Activated CD8-positive, alpha-beta memory T cell treated with anti-CD3 and anti-CD28 coated beads, Interleukin-2, amount 50 U/mL, for 1 hour (primary cell): Measurements from ENCODE around the gene DLG2.

Experiments
- DNase-seq: peaks from one replicate; pipeline ENCODE4 v3.0.0-alpha.2; 2020; ENCODE audit errors: extremely low read depth

Gene DLG2

GRCh38 chr11:83852775-83853442, 1774.2 kb downstream of the DLG2 start:
- no peak for DNase-seq

GRCh38 chr11:83852012-83852411, 1775.1 kb downstream of the DLG2 start:
- DNase-seq = no peak

- no peak for DNase-seq
Observed at GRCh38 chr11:83847467-83848034, 1779.6 kb downstream of the DLG2 start.

- no peak for DNase-seq
Observed at GRCh38 chr11:83845797-83846196, 1781.3 kb downstream of the DLG2 start.

- DNase-seq = no peak
Observed at GRCh38 chr11:83840326-83840725, 1786.8 kb downstream of the DLG2 start.

- DNase-seq = no peak
Observed at GRCh38 chr11:83836883-83837654, 1790.1 kb downstream of the DLG2 start.

- no peak for DNase-seq
Observed at GRCh38 chr11:83836065-83836464, 1791.1 kb downstream of the DLG2 start.

GRCh38 chr11:83835423-83835822, 1791.7 kb downstream of the DLG2 start:
- DNase-seq = no peak

GRCh38 chr11:83831929-83832328, 1795.2 kb downstream of the DLG2 start:
- no peak for DNase-seq

- no peak for DNase-seq
Observed at GRCh38 chr11:83827940-83828554, 1799.1 kb downstream of the DLG2 start.

GRCh38 chr11:83827520-83827919, 1799.6 kb downstream of the DLG2 start:
- no peak for DNase-seq

- no peak for DNase-seq
Observed at GRCh38 chr11:83826078-83826477, 1801.1 kb downstream of the DLG2 start.

- DNase-seq = no peak
Observed at GRCh38 chr11:83823461-83824025, 1803.6 kb downstream of the DLG2 start.

- no peak for DNase-seq
Observed at GRCh38 chr11:83819931-83820549, 1807.1 kb downstream of the DLG2 start.

- DNase-seq = no peak
Observed at GRCh38 chr11:83818349-83818748, 1808.8 kb downstream of the DLG2 start.

GRCh38 chr11:83816572-83817187, 1810.5 kb downstream of the DLG2 start:
- DNase-seq = no peak

GRCh38 chr11:83815736-83816135, 1811.4 kb downstream of the DLG2 start:
- no peak for DNase-seq

- DNase-seq = no peak
Observed at GRCh38 chr11:83813296-83813695, 1813.8 kb downstream of the DLG2 start.

GRCh38 chr11:83809274-83809673, 1817.9 kb downstream of the DLG2 start:
- no peak for DNase-seq

GRCh38 chr11:83801799-83802198, 1825.3 kb downstream of the DLG2 start:
- no peak for DNase-seq

- no peak for DNase-seq
Observed at GRCh38 chr11:83793310-83793709, 1833.8 kb downstream of the DLG2 start.
